SK-N-SH treated with all-trans-retinoic acid at 6 μM for 48 hours (cell line): ENCODE results near the gene ZNF177.

ENCODE experiments used
- ARNTL ChIP-seq: fragments of 450-650 bp; formaldehyde crosslinking; IDR thresholded peaks from 2 replicates; pipeline ENCODE4 v1.5.0; 2020; ENCODE audit warnings: low read depth, mild to moderate bottlenecking, moderate library complexity, borderline replicate concordance
- CSRNP3 ChIP-seq: fragments of 250-450 bp; sonication (Bioruptor Pico); IDR thresholded peaks from 2 replicates; pipeline ENCODE4 v1.5.1; 2021; ENCODE audit warnings: mild to moderate bottlenecking, moderate library complexity
- ESRRG ChIP-seq: fragments of 250-450 bp; sonication (Bioruptor Pico); IDR thresholded peaks from 2 replicates; pipeline ENCODE4 v1.6.1; 2021; ENCODE audit warnings: mild to moderate bottlenecking
- PATZ1 ChIP-seq: fragments of 250-450 bp; sonication (Bioruptor Pico); IDR thresholded peaks from 2 replicates; pipeline ENCODE4 v1.8.0; 2020; ENCODE audit warnings: mild to moderate bottlenecking, moderate library complexity, borderline replicate concordance
- PPARA ChIP-seq: fragments of 250-450 bp; sonication (Bioruptor Pico); IDR thresholded peaks from 2 replicates; pipeline ENCODE4 v1.5.0; 2020; ENCODE audit warnings: mild to moderate bottlenecking, borderline replicate concordance
- ZFP30 ChIP-seq: fragments of 450-650 bp; formaldehyde crosslinking; IDR thresholded peaks from 2 replicates; pipeline ENCODE4 v1.5.0; 2022; ENCODE audit warnings: mild to moderate bottlenecking, moderate library complexity

- TF ChIP-seq ZFP30 (CRISPR knock-in tag) (no peak), PPARA (no peak), PATZ1 (CRISPR knock-in tag) (no peak), ARNTL (CRISPR knock-in tag) (no peak), ESRRG (CRISPR knock-in tag) (no peak), CSRNP3 (CRISPR knock-in tag) (no peak)
These were observed 17.8 kb upstream of the ZNF177 start for GRCh38 chr19:9345005-9345404.
